NK-92 treated with Interleukin-12 subunit alpha and Interleukin-12 subunit beta, amount 100 ng/mL, for 24 hours (cell line): ENCODE data around the gene ELAPOR2.
"Not testable (repeated sequence)": the region's sequence is repeated elsewhere in the genome, so short reads cannot be mapped to it uniquely, and the experiment has no call there.

ENCODE experiments used
- DNase-seq: peaks from one replicate; lab custom pipeline; 2025; lab: John Stamatoyannopoulos, UW

The ELAPOR2 gene, protein sequence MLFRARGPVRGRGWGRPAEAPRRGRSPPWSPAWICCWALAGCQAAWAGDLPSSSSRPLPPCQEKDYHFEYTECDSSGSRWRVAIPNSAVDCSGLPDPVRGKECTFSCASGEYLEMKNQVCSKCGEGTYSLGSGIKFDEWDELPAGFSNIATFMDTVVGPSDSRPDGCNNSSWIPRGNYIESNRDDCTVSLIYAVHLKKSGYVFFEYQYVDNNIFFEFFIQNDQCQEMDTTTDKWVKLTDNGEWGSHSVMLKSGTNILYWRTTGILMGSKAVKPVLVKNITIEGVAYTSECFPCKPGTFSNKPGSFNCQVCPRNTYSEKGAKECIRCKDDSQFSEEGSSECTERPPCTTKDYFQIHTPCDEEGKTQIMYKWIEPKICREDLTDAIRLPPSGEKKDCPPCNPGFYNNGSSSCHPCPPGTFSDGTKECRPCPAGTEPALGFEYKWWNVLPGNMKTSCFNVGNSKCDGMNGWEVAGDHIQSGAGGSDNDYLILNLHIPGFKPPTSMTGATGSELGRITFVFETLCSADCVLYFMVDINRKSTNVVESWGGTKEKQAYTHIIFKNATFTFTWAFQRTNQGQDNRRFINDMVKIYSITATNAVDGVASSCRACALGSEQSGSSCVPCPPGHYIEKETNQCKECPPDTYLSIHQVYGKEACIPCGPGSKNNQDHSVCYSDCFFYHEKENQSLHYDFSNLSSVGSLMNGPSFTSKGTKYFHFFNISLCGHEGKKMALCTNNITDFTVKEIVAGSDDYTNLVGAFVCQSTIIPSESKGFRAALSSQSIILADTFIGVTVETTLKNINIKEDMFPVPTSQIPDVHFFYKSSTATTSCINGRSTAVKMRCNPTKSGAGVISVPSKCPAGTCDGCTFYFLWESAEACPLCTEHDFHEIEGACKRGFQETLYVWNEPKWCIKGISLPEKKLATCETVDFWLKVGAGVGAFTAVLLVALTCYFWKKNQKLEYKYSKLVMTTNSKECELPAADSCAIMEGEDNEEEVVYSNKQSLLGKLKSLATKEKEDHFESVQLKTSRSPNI

DNA sequence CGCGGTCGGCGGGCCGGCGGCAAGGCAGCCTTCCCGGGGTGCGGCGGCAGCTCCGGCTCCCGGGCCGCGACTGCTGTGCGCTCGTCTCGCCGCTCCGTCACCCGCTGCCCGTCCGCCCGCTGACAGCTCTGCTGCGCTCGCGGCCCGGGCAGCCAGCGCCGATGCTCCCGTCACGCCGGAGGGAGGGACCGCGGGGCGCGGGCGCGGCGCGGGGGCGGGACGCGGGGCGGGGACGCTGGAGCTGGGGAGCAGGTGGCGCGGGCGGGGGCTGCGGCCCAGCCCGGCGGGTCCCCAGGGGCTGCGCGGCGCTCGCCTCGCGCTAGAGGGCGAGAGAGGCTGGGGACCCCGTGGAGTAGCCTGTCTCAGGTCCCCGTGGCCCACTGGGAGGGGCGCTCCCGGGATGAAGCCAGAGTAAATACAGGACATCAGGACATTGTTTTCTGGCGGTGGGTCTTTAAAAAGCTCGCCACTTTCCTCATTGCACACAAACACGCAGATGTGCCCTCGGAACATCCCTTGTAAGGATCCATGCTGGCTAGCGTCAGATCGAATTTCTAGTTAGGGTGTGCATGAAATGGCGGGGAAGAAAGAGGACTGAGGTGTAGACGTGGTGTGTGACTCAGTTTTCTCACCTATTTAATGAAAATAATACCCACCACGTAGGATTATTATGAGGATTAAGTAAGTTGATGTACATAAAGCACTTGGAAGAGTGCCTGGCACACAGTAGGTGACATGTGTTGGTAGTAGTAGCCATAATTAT is at the start of gene ELAPOR2:
TSS of gene ELAPOR2 (minus strand) at position 130 of the 763 bp plus-strand sequence. CDS start 141 bp downstream, outside the sequence.
- DNase-seq: peak; percentile 8

GRCh38 chr7:87107949-87108776 is 48.7 kb upstream of the ELAPOR2 start:
- DNase-seq: no peak

DNA sequence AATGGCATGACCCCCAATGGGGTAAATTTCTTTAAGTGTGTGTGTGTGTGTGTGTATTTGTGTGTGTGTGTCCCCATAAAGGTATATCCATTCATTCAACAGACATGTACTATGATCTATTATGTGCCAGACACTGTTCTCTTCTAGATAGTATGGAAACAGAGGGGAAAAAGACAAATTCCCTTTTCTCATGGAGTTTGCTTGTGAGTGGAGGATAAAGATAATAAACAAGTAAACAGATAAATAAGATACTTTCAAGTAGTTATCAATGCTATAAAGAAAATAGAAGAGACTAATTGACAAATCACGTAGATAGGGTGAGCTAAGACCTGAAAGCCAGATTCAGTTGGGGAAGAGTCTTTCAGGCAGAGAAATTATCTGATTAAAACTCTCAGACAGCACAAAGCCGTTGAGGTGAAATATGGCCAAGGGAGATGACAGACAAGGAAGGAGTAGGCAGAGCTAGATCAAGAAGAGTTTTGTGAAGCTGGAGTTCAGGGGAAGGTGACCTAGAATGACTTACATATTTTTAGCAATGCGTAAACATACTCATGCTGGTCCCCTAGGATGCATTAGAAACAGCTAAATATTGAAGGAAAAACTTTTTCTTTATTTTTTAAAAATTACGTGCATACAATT is 47.6 kb upstream of the ELAPOR2 start:
- DNase-seq: no peak

DNA sequence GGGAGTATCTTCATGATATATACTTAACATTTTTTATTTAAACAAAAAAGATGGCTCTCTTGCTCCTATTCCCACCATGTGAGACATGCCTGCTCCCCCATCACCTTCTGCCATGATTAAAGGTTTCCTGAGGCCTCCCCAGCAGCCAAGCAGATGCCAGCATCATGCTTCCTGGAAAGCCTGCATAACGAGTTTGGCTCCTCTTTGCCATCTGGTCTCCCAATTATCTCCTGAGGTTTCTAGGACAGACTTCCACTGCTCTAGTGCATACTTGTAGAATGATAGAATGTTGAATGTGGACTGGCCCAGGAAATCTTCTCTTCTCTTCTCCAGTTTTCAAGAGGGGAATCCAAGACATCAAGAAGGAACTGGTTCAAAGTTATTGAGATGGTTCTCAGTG is 45.9 kb upstream of the ELAPOR2 start:
- no peak for DNase-seq

DNA sequence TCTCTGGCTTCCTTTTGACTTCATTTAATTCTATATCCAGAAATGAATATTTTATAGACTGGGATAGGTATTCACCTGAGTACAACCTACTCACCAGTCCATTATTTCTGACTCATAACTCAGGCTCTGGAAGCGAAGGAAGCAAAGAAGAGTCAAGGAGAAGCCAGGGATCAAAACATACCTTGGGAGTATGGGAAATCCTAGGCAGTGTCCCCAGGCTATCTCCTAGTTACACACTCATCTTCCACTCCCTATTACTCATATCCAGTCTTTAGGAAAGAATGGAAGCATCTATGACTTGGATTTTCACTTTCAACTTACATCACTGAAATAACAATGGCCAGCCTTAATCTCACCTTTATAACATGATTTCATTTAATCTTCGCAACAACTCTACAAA is 40.9 kb upstream of the ELAPOR2 start:
- no peak for DNase-seq

DNA sequence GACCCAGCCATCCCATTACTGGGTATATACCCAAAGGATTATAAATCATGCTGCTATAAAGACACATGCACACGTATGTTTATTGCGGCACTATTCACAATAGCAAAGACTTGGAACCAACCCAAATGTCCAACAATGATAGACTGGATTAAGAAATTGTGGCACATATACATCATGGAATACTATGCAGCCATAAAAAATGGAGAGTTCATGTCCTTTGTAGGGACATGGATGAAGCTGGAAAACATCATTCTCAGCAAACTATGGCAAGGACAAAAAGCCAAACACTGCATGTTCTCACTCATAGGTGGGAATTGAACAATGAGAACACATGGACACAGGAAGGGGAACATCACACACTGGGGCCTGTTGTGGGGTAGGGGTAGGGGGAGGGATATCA is 37.9 kb upstream of the ELAPOR2 start:
- DNase-seq: not testable (repeated sequence)

DNA sequence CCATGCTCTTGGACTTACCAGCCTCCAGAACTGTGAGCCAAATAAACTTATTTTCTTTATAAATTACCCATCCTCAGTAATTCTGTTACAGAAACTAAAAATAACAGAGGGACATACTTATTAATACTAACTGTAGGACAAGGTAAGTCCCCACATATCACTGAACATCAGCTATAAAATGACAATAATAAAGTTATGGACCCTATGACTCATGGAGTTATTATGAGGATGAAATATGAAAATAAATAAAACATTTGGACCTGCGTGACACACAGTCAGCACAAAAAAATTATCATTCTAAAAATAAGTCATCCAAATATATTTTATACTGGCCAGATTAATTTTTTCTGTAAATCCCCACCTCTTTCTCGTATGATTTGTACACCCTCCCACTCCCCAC is 34.9 kb upstream of the ELAPOR2 start:
- no peak for DNase-seq

GRCh38 chr7:87092568-87093091 is 33.2 kb upstream of the ELAPOR2 start:
- DNase-seq: no peak

DNA sequence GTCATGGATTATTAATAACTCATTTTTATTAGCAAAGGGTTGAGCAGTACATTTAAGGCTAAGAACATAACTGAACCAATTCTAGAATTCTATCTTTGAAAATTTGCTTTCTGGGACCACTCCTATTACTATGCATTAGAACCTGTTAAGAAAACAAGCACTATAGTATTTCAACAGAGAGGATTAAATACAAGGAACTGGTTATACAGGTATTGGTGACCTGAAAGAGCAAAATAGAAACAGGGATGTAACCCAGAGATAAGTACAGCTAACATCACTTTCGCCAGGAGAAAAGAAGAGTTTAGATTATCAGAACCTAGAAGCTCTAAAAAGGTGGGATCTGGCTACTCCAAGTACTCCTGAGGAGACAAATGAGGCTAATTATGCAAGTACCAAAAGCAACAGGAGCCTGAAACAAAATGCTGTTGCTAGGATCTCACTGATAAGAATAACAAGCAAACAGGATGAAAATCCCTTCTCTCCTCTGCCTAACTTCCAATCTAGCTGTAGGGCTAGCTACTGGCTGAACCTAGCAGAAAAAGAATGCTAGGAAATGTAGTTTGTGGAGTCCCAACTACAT is 32.1 kb upstream of the ELAPOR2 start:
- DNase-seq: no peak

DNA sequence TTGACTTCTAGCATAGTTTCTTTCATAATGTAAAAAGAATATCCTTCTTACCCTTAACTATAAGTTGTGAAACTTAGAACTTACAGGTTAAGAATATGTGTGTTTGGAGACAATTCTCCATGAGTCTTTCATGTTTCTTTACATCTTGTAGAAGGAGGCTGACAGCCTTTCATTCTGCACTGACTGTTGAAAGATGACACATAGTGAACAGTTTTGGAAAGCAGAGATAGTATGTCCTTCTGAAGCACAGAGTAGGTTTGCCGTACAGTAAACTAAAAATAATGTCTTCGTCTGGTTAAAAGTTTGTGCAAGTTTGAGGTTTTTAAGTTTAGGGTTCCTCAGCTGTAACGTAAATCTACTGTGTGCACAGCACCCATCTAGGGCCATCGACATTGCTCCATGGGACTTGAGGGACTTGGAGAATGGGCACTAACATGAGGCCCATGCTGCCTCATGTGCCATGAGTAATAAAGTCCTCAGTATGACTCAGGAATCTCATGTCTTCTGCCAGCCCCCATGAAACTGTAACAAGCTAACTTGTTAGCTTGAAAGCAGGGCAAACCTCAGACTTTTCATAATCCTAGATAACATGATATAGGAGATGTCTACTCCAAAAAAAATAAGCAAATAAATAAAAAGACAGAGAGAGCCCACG is 24.5 kb upstream of the ELAPOR2 start:
- DNase-seq: no peak

DNA sequence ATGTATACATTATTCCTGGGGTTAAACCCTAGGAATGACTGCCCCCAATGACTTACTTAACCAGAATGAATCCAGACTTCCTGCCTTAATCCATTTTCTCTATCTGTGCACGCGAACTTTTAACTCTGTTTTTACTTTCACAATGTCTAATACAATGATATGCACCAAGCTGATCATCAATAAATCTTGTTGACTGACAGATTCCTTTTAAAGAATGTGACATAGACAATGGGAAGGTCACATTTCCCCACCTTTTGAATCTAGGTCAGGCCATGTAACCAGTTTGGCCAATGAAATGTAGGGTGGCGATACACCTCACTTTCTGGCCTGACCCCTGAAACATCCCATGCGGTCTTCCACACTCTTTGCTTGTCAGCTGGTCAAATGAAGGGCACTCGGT is 23.2 kb upstream of the ELAPOR2 start:
- no peak for DNase-seq

GRCh38 chr7:87075671-87076404 is 16.4 kb upstream of the ELAPOR2 start:
- DNase-seq: no peak

DNA sequence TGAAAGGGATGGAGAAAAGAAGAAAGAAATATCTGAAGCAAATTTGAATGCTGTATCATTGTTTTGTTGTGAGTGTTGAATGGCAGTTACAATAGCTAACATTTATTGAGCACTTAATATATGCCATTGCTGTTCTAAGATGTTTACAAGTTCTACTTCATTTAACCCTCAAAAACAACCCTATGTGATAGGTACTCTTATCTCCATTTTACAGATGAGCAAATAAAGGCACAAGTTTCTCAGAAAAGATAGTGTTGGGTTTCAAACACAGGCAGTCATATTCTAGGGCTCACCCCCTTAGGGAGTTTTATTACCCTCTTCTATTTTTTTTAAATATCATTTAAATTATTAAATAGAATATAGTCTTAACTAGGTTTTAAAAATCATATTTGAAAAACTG is 8.3 kb upstream of the ELAPOR2 start:
- DNase-seq: no peak

- DNase-seq: no peak
These were observed 759 bp upstream of the ELAPOR2 start for GRCh38 chr7:87060288-87060537.

GRCh38 chr7:87058744-87059524 is 520 bp downstream of the ELAPOR2 start:
- no peak for DNase-seq

DNA sequence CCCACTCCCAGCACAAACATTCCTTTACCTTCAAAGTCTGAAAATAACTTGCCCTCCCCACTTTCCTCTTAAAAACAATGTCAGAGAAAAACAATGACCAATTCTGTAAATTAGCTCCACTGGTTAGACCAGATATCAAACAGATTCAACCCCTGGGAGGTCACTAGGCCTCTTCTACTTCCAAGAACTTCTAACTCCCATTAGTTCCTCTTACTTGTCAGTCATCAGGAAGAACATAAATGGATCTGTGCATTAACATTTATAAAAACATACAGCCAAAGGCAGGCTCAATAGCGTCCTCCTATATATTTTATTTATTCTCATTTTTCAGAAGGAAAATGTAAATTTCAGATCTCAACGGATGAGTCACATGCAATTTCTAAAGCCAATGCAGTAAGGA is 2.2 kb downstream of the ELAPOR2 start:
- no peak for DNase-seq

DNA sequence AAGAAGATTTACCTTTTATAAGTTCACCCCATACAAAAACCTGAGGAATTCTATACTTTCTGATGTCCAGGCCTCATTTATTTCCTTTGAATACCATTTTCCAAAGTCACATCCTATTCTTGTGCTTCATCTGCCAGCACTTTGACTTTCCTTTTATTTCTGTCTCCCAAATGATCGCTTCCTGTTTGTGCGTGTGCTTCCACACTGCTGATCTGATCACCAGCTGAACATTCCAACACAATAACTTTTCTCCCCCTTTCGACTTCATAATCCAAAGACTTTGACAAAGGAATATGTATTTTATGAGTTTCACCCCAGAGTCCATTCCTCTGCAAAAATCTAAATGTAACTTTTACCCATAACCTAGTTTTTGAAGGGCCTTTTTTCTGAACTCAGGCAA is 3.1 kb downstream of the ELAPOR2 start:
- DNase-seq: no peak

- DNase-seq: no peak
These were observed 10.6 kb downstream of the ELAPOR2 start for GRCh38 chr7:87048839-87049238.
